HG02973 (cell line): ENCODE results near the gene KCNA4.
"Not testable (repeated sequence)": the region's sequence is repeated elsewhere in the genome, so short reads cannot be mapped to it uniquely, and the experiment has no call there.

Experiments
- ATAC-seq: cut with Tn5 transposase; IDR thresholded peaks from one replicate; pipeline ENCODE4 v1.9.1; 2021; ENCODE audit warnings: moderate library complexity; ENCODE audit not compliant: unreplicated experiment

KCNA4 gene

GRCh38 chr11:30016588-30017363, at the start of gene KCNA4:
Gene KCNA4 (minus strand): TSS chr11:30017030. CDS start chr11:30012678, 4,352 bp downstream.
- no peak for ATAC-seq

DNA sequence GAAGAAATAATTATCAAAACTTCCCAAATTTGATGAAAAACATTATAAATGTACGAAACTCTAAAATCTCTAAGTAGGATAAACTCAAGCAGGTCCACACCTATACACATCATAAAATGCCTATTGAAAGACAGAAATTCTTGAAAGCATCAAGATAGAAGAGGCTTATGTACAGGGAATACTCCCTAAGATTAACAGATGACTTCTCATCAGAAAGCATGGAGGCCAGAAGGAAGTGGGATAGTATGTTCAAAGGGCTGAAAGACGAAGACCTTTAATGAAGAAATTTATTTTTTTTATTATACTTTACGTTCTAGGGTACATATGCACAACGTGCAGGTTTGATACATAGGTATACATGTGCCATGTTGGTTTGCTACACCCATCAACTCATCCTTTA, 45.3 kb upstream of the KCNA4 start:
- no peak for ATAC-seq

DNA sequence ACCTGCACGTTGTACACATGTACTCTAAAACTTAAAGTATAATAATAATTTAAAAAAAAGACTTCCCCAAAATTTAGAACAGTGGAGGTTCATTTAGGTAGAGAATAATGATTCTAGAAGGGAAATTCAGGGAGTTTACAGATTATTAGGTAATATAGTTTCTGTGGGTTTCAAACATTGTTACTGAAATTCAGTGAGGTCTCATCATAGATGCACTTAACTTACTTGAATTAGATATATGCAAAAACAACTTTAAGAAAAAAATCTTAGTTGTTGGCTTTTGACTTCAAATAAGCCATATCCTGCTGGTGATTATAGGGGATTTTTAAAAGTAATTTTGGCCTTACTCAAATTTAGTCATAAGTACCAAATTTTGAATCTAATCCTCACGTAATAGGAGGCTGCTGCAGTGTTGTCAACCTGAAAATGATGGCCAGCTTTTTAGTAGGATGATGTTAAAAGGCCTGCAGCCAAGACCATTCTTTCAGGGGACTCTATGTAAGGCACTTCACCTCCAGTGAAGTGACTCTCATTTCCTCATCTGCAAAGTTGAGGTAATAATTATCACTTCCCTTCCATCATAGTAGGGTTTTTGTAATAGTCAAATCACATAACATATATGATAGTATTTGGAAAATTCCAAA, 42.5 kb upstream of the KCNA4 start:
- no peak for ATAC-seq

GRCh38 chr11:30049214-30049613, 32.4 kb upstream of the KCNA4 start:
- no peak for ATAC-seq

DNA sequence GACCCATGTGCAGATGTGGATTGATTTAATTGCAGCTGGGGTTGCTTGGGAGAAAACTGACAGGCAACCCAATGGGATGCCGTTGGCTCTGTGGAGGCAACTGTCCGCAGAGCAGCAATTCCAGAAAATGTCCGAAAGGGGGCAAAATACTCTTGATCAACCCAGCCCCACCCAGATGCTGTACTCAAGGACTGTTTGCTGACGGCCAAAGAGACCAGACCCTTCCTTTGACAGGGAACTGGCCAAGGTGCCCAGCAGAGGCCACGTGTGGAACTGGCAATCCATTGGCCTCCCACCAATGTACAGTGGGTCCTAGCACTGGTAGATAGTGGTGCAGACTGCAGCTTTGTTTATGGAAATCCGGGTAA, 29.7 kb upstream of the KCNA4 start:
- ATAC-seq = no peak

- no peak for ATAC-seq
These were observed 29.2 kb upstream of the KCNA4 start for GRCh38 chr11:30045921-30046577.

- no peak for ATAC-seq
These were observed 28.3 kb upstream of the KCNA4 start for GRCh38 chr11:30045144-30045543.

GRCh38 chr11:30041171-30041570, 24.3 kb upstream of the KCNA4 start:
- ATAC-seq = no peak

DNA sequence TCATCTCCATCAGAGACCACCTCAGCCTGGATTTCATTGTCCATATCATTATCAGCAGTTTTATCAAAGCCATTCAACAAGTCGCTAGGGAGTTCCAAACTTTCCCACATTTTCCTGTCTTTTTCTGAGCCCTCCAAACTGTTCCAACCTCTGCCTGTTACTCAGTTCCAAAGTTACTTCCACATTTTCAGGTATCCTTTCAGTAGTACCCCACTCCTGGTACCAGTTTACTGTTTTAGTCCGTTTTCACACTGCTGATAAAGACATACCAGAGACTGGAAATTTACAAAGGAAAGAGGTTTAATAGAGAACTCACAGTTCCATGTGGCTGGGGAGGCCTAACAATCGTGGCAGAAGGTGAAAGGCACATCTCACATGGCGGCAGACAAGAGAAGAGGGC, 17.9 kb upstream of the KCNA4 start:
- not testable (repeated sequence) for ATAC-seq

DNA sequence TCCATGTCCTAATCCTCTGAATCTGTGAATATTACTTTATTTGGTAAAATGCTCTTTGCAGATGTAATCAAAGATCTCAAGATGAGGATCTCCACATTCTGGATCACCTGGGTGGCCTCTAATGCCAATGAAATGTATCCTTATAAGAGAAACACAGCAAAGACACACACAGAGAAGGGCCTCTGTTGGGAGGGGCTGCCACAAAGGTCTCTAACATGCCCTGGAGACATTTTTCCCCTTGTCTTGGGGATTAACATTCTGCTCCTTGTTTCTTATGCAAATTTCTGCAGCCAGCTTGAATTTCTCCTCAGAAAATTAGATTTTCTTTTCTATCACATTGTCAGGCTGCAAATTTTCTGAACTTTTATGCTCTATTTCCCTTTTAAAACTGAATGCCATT, 17.3 kb upstream of the KCNA4 start:
- not testable (repeated sequence) for ATAC-seq

- ATAC-seq = no peak
These were observed 8.7 kb upstream of the KCNA4 start for GRCh38 chr11:30025396-30026139.

DNA sequence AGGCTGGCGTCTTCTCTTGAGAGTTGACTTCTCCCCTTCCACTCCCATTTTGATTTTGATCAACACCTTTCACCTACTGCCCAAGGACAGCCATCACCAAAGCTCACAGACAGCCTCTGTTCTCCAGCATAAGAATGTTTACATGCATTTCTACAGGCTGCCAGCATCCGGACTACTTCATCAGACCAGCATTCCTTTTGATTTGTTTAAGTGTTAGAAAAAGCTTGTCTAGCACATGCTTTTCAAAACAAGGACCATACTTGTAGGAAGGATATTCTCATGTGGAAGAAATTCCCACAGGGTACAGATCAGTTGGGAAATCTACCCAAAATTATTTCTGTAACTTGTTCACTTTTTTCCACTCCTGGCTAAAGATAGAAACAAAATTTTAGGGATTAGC, 6.2 kb upstream of the KCNA4 start:
- ATAC-seq = no peak

DNA sequence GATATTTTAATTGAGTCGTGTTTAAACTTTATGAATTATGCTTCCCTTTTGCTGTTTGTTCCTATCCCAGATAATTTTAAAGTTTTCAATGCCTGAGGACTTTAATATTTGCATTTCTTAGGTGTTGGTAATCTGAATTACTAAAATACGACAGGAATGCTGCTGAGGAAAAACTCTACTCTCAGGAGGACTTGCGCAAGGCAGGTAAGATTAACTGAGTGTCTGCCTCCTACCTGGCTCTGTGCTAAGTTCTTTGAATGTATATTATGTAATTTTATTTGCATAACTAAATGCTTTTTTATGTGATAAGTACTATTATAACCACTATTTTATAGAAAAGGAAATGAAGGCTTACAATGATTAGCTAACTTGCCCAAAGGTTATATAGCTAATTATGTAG, 2.7 kb upstream of the KCNA4 start:
- ATAC-seq = no peak

DNA sequence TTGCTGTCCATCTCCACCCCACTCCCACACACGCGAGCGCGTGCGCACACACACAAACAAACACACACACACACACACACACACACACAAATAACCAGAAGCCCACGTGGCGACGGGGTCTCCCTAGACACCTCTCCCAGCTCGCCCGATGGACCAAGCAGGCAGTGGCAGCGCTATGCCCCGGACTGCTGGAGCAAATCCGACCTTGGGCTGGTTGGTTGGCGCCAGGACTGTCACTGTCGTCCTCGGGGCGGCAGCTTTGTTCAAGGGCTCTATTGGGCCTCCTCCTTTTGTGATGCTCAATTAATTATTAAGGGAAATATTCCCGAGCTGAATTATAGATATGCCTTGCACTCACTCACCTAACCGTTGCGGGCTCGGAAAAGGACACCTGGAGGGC, 1.7 kb upstream of the KCNA4 start:
- ATAC-seq = no peak

GRCh38 chr11:30017445-30017895, 640 bp upstream of the KCNA4 start:
- no peak for ATAC-seq

DNA sequence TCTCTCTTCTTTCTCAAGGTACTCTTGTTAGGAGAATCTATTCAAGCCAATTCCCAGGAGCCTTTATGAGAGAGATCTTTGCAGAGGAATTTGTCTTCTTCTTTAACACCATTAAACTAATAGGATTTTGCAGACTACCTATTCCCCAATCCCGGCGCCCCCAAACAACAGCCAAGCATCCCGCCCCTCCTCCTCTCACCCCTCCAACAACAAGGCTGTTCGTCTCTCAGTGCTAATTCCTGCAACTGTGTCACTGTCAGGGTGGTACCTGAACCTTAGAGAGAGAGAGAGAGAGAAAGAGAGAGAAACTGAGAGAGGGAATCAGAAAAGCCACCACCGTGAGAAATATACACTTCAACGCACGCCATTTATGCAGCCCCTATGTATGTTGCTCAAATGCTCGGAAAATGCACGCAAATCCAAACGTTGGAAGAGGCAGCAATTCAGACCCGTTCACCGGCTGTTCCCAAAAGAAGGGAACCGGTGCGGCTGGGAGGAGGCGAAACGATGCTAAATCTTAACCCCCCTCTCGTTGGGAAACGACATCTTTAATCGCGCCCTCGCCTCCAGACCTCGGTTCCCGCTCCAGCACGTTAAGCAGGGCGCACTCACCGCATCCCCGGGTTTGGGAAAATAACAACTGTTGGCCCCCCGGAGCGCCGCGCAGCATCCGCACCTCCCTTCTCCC, 961 bp downstream of the KCNA4 start:
- ATAC-seq = no peak

- no peak for ATAC-seq
These were observed 4.5 kb downstream of the KCNA4 start for GRCh38 chr11:30012346-30012745.

DNA sequence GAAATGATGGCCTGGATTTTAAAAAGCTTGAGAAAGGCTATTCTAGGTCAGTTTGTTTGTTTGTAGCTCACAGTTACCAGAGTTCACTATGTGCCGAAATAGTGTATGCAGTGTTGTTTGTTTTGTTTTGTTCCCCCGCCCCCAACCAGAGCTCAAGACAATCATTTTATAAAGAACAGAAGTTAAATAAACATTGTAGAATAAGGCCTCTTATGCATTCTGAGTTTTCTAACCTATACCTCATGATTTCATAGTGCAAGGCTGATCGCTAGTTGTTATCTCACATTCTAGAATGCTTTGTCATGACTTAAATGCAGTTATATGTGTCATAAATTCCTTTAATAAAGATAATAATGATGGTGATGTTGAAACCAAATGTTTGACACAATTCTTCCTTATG, 7.8 kb downstream of the KCNA4 start:
- no peak for ATAC-seq

DNA sequence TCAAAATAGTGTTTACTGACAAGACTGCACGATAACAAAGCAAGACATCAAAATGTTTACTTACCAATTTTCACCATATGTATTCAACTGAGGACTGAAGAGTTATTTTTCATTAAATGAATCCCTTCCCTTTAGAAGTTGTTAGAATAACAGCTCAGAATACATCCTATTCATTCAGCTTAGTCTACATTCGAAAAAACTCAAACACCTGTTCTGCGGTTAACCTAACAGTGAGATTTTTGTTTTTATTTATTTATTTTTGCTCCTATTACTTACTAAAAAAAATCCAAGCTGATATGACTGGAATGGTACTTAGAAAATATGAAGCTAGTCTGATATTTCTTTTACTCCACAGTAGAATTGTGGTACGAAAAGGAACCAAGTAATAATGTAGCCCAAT, 10.0 kb downstream of the KCNA4 start:
- no peak for ATAC-seq

- ATAC-seq = no peak
These were observed 14.6 kb downstream of the KCNA4 start for GRCh38 chr11:30002157-30002785.
